ENCODE data around the gene RAB20.

Gene RAB20

GRCh38 chr13:110528911-110529310 is 32.6 kb downstream of the RAB20 start:
- DNase-seq (ENCODE audit: low spot score in 2 of 2) (no peak), ATAC-seq (replicated peaks; ENCODE audit: extremely low read depth, poor library complexity, severe bottlenecking) (no peak)
- Mint-ChIP-seq H3K9me3 (no peaks in the 10 kb centered on the region), H3K36me3 (ENCODE audit: insufficient read depth) (peaks cover 3% of the 10 kb centered on the region), H3K27me3 (peaks cover 5% of the 10 kb centered on the region), H3K4me1 (peaks cover 22% of the 10 kb centered on the region), H3K27ac (ENCODE audit: low read depth) (no peak overlapping the region), H3K4me3 (no peak overlapping the region)

DNA sequence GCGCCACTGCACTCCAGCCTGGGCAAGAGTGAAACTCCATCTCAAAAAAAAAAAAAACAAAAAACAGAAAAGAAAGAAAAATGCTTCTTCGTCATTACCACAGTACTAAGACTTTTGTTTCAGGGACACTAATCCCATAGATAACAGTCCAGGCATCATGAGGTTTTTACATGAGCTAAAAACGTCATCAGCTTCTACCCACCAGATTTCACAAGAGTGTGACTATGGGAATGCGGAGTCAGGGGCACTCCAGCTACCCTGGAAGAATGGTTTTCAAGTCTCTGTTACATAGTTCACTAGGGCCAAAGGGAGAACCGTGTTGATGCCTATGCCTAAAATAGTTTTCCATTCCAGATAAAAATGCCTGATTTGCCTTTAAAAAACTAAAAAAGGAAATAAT is 33.2 kb downstream of the RAB20 start:
- Mint-ChIP-seq H3K4me3 (no peak overlapping the region), H3K27ac (ENCODE audit: low read depth) (no peak overlapping the region), H3K27me3 (peaks cover 2% of the 10 kb centered on the region), H3K9me3 (no peaks in the 10 kb centered on the region), H3K36me3 (ENCODE audit: insufficient read depth) (peaks cover 3% of the 10 kb centered on the region), H3K4me1 (peaks cover 22% of the 10 kb centered on the region)
- DNase-seq (ENCODE audit: low spot score in 2 of 2) = no peak
- ATAC-seq (replicated peaks; ENCODE audit: extremely low read depth, poor library complexity, severe bottlenecking) = no peak

DNA sequence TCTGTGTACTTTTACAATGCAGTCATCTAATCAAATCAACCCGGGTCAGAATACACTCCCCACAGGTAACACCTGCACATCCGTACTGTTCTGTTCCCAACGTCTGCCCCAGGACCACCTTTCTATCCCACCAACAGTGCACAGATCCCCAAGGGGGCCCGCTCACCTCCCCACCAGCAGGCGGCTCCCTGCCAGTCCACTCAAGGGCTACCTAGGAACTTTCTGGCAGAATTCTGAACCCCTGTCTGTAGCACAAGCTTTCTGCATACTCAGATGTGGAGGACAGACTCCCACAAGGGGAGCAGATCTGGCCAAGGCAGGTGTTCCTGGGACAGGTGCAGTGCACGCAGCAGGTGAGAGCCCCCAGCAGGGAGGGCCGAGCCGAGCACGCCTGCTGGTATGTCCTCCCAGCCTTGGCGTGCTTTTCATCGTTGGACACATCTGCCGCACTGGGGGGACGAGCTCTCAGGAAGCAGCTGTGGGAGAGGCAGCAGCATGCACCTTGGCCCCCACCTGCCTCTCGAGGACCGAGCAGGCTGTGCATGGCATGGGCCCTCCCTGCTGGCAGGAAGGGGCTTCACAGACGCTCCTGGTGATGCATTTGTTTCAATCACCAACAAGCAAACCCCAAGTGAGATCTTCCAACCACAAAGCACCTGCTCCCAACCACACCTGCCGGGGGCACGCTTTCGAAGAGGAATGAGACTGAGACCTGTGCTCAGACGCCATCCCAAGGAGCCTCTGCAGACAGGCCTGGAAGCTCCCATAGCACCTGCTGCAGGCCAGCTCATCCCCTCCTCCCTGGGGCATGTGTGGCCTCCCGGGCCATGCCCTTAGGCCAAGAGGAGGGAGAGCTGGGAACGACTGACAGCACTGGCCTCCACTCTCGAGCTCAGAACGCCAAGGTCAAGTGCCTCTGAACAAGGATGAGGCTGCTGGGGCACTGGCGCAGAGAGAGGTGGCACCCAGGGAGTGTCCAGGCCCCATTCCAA is 35.9 kb downstream of the RAB20 start:
- no peaks in the 10 kb centered on the region for H3K9me3 Mint-ChIP-seq
- H3K27ac Mint-ChIP-seq (ENCODE audit: low read depth) = no peak overlapping the region
- ATAC-seq (replicated peaks; ENCODE audit: extremely low read depth, poor library complexity, severe bottlenecking) (no peak), DNase-seq (ENCODE audit: low spot score in 2 of 2) (no peak)
- peaks cover 22% of the 10 kb centered on the region for H3K4me1 Mint-ChIP-seq
- H3K4me3 Mint-ChIP-seq = peak overlapping the region; percentile 31
- H3K36me3 Mint-ChIP-seq (ENCODE audit: insufficient read depth) = no peaks in the 10 kb centered on the region
- H3K27me3 Mint-ChIP-seq = no peaks in the 10 kb centered on the region

DNA sequence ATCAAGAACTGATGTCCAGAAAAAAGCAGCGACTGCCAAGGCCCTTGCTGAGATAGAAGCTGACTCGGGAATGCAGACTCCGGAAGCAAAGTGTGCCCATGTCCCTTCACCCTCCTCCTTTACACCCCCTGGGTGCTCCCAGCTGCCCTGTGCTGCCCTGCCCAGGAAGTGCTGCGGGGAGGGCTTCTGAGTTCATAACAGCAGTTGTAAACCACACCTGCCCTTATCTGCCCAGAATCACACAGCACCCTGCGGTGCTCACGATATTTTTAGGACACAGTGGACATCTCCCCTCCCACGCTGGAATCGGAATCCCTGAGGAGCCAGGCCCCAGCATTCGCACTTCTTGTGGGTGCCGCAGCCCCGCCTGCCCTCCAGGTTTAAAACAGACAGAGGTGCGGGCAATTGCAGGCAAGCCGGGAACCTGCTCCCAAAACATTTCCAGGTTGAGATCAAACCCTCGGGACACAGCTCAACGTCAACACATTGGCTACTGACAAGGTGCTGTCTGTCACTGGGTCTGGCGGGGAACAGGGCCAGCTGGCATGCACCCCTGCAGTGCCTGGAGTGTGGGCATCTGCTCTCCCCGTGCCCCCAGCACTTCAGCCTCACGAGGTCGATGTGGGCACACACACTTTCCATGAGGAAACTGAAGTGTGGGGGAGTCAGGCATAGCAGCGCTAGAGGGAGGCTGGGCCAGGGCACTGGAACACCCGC is 36.8 kb downstream of the RAB20 start:
- Mint-ChIP-seq H3K9me3 (no peaks in the 10 kb centered on the region), H3K4me3 (no peak overlapping the region), H3K36me3 (ENCODE audit: insufficient read depth) (no peaks in the 10 kb centered on the region), H3K27me3 (no peaks in the 10 kb centered on the region), H3K4me1 (peaks cover 22% of the 10 kb centered on the region), H3K27ac (ENCODE audit: low read depth) (no peak overlapping the region)
- ATAC-seq (replicated peaks; ENCODE audit: extremely low read depth, poor library complexity, severe bottlenecking) (no peak), DNase-seq (ENCODE audit: low spot score in 2 of 2) (no peak)

- ATAC-seq (replicated peaks; ENCODE audit: extremely low read depth, poor library complexity, severe bottlenecking) = no peak
- no peaks in the 10 kb centered on the region for H3K36me3 Mint-ChIP-seq (ENCODE audit: insufficient read depth)
- no peak overlapping the region for H3K27ac Mint-ChIP-seq (ENCODE audit: low read depth)
- H3K27me3 Mint-ChIP-seq = no peaks in the 10 kb centered on the region
- no peaks in the 10 kb centered on the region for H3K9me3 Mint-ChIP-seq
- no peak overlapping the region for H3K4me3 Mint-ChIP-seq
- H3K4me1 Mint-ChIP-seq = peaks cover 22% of the 10 kb centered on the region
- DNase-seq (ENCODE audit: low spot score in 2 of 2) = no peak
Measured at GRCh38 chr13:110523838-110524540, 37.5 kb downstream of the RAB20 start.

DNA sequence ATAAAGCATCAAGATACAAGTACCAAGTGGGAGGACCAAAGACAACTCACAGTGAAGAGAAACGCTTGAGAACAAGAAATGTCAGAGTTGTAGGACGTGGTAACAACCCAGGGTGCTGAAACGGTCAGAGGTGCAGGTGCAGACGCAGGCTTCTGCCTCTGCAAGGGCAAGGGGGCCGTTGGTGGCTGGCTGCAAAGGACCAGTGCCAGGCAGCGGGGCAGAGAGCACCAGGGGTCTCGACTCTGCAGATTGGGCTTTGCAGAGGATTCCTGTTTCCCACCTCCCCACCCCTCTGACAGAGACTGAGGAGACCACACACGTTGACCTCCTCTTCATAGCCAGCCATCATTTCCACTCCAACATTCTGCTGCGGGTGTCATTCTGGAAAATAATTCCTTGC is 38.3 kb downstream of the RAB20 start:
- no peak overlapping the region for H3K4me3 Mint-ChIP-seq
- ATAC-seq (replicated peaks; ENCODE audit: extremely low read depth, poor library complexity, severe bottlenecking) = no peak
- peaks cover 22% of the 10 kb centered on the region for H3K4me1 Mint-ChIP-seq
- DNase-seq (ENCODE audit: low spot score in 2 of 2) = no peak
- H3K36me3 Mint-ChIP-seq (ENCODE audit: insufficient read depth) = no peaks in the 10 kb centered on the region
- H3K9me3 Mint-ChIP-seq = no peaks in the 10 kb centered on the region
- H3K27me3 Mint-ChIP-seq = no peaks in the 10 kb centered on the region
- no peak overlapping the region for H3K27ac Mint-ChIP-seq (ENCODE audit: low read depth)

- H3K36me3 Mint-ChIP-seq (ENCODE audit: insufficient read depth) = no peaks in the 10 kb centered on the region
- H3K4me1 Mint-ChIP-seq = peaks cover 22% of the 10 kb centered on the region
- no peak for DNase-seq (ENCODE audit: low spot score in 2 of 2)
- H3K9me3 Mint-ChIP-seq = no peaks in the 10 kb centered on the region
- H3K4me3 Mint-ChIP-seq = no peak overlapping the region
- no peaks in the 10 kb centered on the region for H3K27me3 Mint-ChIP-seq
- no peak for ATAC-seq (replicated peaks; ENCODE audit: extremely low read depth, poor library complexity, severe bottlenecking)
- no peak overlapping the region for H3K27ac Mint-ChIP-seq (ENCODE audit: low read depth)
Measured at GRCh38 chr13:110522721-110523120, 38.8 kb downstream of the RAB20 start.

DNA sequence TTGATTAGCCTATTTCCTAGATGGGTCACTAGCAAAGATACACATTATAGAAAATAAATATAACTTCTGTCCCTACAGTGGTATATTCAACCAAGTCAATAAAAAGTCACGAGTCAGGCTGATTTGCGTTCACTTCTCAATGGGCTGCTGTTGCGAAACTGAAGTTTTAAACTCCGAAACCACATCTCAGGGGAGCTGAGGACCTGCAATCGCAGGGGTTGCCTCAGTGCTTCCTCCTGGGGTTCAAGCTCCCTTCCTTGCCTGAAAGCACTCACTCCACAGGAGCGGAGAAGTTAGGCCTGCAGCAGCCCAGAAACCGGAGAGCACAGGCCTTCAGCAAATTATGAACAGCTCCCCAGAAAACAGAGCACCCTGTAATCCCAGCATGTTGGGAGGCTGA is 39.6 kb downstream of the RAB20 start:
- H3K36me3 Mint-ChIP-seq (ENCODE audit: insufficient read depth) = no peaks in the 10 kb centered on the region
- no peak for ATAC-seq (replicated peaks; ENCODE audit: extremely low read depth, poor library complexity, severe bottlenecking)
- no peaks in the 10 kb centered on the region for H3K9me3 Mint-ChIP-seq
- H3K4me3 Mint-ChIP-seq = no peak overlapping the region
- no peak for DNase-seq (ENCODE audit: low spot score in 2 of 2)
- H3K4me1 Mint-ChIP-seq = peaks cover 22% of the 10 kb centered on the region
- no peak overlapping the region for H3K27ac Mint-ChIP-seq (ENCODE audit: low read depth)
- no peaks in the 10 kb centered on the region for H3K27me3 Mint-ChIP-seq

DNA sequence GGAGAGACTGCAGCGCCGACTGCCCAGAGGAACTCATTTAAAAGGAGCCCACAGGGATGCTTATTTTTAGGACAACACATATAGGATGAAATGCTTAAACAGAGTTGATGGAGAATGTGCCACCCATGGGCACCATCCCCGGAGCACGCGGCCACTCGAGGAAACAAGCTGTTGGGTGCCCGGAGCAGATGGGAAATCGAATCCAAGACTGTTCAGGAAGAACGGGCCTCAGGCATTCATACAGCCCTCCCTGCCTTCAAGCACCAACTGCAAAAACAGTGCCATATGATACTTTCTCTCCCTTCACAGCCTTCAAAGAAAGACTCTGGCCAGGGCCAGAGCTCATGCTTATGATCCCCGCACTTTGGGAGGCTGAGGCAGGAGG is 40.2 kb downstream of the RAB20 start:
- no peaks in the 10 kb centered on the region for H3K36me3 Mint-ChIP-seq (ENCODE audit: insufficient read depth)
- H3K27me3 Mint-ChIP-seq = no peaks in the 10 kb centered on the region
- no peak overlapping the region for H3K27ac Mint-ChIP-seq (ENCODE audit: low read depth)
- no peak overlapping the region for H3K4me3 Mint-ChIP-seq
- no peaks in the 10 kb centered on the region for H3K9me3 Mint-ChIP-seq
- peaks cover 22% of the 10 kb centered on the region for H3K4me1 Mint-ChIP-seq
- DNase-seq (ENCODE audit: low spot score in 2 of 2) (no peak), ATAC-seq (replicated peaks; ENCODE audit: extremely low read depth, poor library complexity, severe bottlenecking) (no peak)

GRCh38 chr13:110520431-110521295 is 40.9 kb downstream of the RAB20 start:
- no peaks in the 10 kb centered on the region for H3K36me3 Mint-ChIP-seq (ENCODE audit: insufficient read depth)
- H3K4me1 Mint-ChIP-seq = peaks cover 17% of the 10 kb centered on the region
- H3K27ac Mint-ChIP-seq (ENCODE audit: low read depth) = no peak overlapping the region
- ATAC-seq (replicated peaks; ENCODE audit: extremely low read depth, poor library complexity, severe bottlenecking) (no peak), DNase-seq (ENCODE audit: low spot score in 2 of 2) (no peak)
- H3K9me3 Mint-ChIP-seq = no peaks in the 10 kb centered on the region
- H3K27me3 Mint-ChIP-seq = no peaks in the 10 kb centered on the region
- no peak overlapping the region for H3K4me3 Mint-ChIP-seq

GRCh38 chr13:110519506-110519905 is 42.0 kb downstream of the RAB20 start:
- Mint-ChIP-seq H3K4me1 (peaks cover 6% of the 10 kb centered on the region), H3K27ac (ENCODE audit: low read depth) (no peak overlapping the region), H3K27me3 (no peaks in the 10 kb centered on the region), H3K9me3 (no peaks in the 10 kb centered on the region), H3K4me3 (no peak overlapping the region), H3K36me3 (ENCODE audit: insufficient read depth) (no peaks in the 10 kb centered on the region)
- no peak for DNase-seq (ENCODE audit: low spot score in 2 of 2)
- no peak for ATAC-seq (replicated peaks; ENCODE audit: extremely low read depth, poor library complexity, severe bottlenecking)

DNA sequence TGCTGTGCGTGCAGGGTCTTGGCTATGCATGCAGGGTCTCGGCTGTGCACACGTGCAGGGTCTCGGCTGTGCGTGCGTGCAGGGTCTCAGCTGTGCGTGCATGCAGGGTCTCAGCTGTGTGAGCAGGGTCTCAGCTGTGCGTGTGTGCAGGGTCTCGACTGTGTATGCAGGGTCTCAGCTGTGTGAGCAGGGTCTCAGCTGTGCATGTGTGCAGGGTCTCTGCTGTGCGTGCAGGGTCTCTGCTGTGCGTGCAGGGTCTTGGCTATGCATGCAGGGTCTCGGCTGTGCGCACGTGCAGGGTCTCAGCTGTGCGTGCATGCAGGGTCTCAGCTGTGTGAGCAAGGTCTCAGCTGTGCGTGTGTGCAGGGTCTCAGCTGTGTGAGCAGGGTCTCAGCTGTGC is 42.5 kb downstream of the RAB20 start:
- H3K9me3 Mint-ChIP-seq = no peaks in the 10 kb centered on the region
- no peaks in the 10 kb centered on the region for H3K36me3 Mint-ChIP-seq (ENCODE audit: insufficient read depth)
- H3K27me3 Mint-ChIP-seq = peaks cover 2% of the 10 kb centered on the region
- no peak overlapping the region for H3K27ac Mint-ChIP-seq (ENCODE audit: low read depth)
- H3K4me3 Mint-ChIP-seq = no peak overlapping the region
- ATAC-seq (replicated peaks; ENCODE audit: extremely low read depth, poor library complexity, severe bottlenecking) (no peak), DNase-seq (ENCODE audit: low spot score in 2 of 2) (no peak)
- H3K4me1 Mint-ChIP-seq = peaks cover 1% of the 10 kb centered on the region
